ENCODE results near the gene WNK2.

Gene WNK2

GRCh38 chr9:93225417-93225816 is 41.5 kb downstream of the WNK2 start:
- intact Hi-C loops (cut with DNase I) = no loop called here
- DNase-seq = peak in 4 of 42 donors; percentile 18 to 60 (median 42)

- intact Hi-C loops (cut with DNase I) = no loop called here
- no peak for DNase-seq
Observed at GRCh38 chr9:93225892-93226291, 42.0 kb downstream of the WNK2 start.

GRCh38 chr9:93226819-93227218 is 42.9 kb downstream of the WNK2 start:
- no peak for DNase-seq
- intact Hi-C loops (cut with DNase I) = no loop called here

- no peak for DNase-seq
- intact Hi-C loops (cut with DNase I) = no loop called here
Observed at GRCh38 chr9:93228030-93228429, 44.1 kb downstream of the WNK2 start.

GRCh38 chr9:93228453-93228852 is 44.5 kb downstream of the WNK2 start:
- intact Hi-C loops (cut with DNase I) = no loop called here
- no peak for DNase-seq

GRCh38 chr9:93229636-93230035 is 45.7 kb downstream of the WNK2 start:
- intact Hi-C loops (cut with DNase I) = no loop called here
- no peak for DNase-seq

- intact Hi-C loops (cut with DNase I) = no loop called here
- DNase-seq = no peak
Observed at GRCh38 chr9:93230185-93230584, 46.2 kb downstream of the WNK2 start.

- intact Hi-C loops (cut with DNase I) = no loop called here
- DNase-seq = no peak
Observed at GRCh38 chr9:93230601-93231000, 46.7 kb downstream of the WNK2 start.

- DNase-seq = peak in 26 of 42 donors; percentile 15 to 70 (median 41)
- intact Hi-C loops (cut with DNase I) = no loop called here
Observed at GRCh38 chr9:93231121-93231694, 47.3 kb downstream of the WNK2 start.

- DNase-seq = no peak
- intact Hi-C loops (cut with DNase I) = no loop called here
Observed at GRCh38 chr9:93231716-93232115, 47.8 kb downstream of the WNK2 start.

- DNase-seq = no peak
- intact Hi-C loops (cut with DNase I) = no loop called here
Observed at GRCh38 chr9:93232388-93232960, 48.5 kb downstream of the WNK2 start.

- DNase-seq = no peak
- intact Hi-C loops (cut with DNase I) = no loop called here
Observed at GRCh38 chr9:93233033-93233432, 49.1 kb downstream of the WNK2 start.

- no peak for DNase-seq
- intact Hi-C loops (cut with DNase I) = no loop called here
Observed at GRCh38 chr9:93234600-93234999, 50.7 kb downstream of the WNK2 start.

GRCh38 chr9:93235300-93235960 is 51.5 kb downstream of the WNK2 start:
- peak in 27 of 42 donors; percentile 7 to 63 (median 34) for DNase-seq
- intact Hi-C loops (cut with DNase I) = no loop called here

- intact Hi-C loops (cut with DNase I) = no loop called here
- DNase-seq = no peak
Observed at GRCh38 chr9:93236541-93237206, 52.7 kb downstream of the WNK2 start.

GRCh38 chr9:93237540-93237939 is 53.6 kb downstream of the WNK2 start:
- DNase-seq = no peak
- intact Hi-C loops (cut with DNase I) = no loop called here

- DNase-seq = no peak
- intact Hi-C loops (cut with DNase I) = no loop called here
Observed at GRCh38 chr9:93238953-93239925, 55.3 kb downstream of the WNK2 start.

- intact Hi-C loops (cut with DNase I) = no loop called here
- DNase-seq = no peak
Observed at GRCh38 chr9:93240891-93241334, 57.0 kb downstream of the WNK2 start.

- intact Hi-C loops (cut with DNase I) = no loop called here
- DNase-seq = no peak
Observed at GRCh38 chr9:93243112-93243511, 59.2 kb downstream of the WNK2 start.
